D721Med (cell line): ENCODE data around the gene BUD31.
"Not testable (repeated sequence)": the region's sequence is repeated elsewhere in the genome, so short reads cannot be mapped to it uniquely, and the experiment has no call there.

Experiments used
- DNase-seq: peaks from one replicate; pipeline ENCODE4 v3.0.0; 2011; ENCODE audit warnings: low spot score; ENCODE audit not compliant: insufficient read length
- FAIRE-seq: peaks from 2 replicates; lab custom pipeline; 2011; peaks lifted over from hg19 to GRCh38; lab: Jason Lieb, UNC
- TF ChIP-seq, protein P1 (sequence below): IDR thresholded peaks from 2 replicates; pipeline ENCODE4 v1.5.1; 2012; ENCODE audit warnings: mild to moderate bottlenecking, control low read depth; ENCODE audit not compliant: insufficient read depth; ENCODE audit errors: missing control alignments

The BUD31 gene

DNA sequence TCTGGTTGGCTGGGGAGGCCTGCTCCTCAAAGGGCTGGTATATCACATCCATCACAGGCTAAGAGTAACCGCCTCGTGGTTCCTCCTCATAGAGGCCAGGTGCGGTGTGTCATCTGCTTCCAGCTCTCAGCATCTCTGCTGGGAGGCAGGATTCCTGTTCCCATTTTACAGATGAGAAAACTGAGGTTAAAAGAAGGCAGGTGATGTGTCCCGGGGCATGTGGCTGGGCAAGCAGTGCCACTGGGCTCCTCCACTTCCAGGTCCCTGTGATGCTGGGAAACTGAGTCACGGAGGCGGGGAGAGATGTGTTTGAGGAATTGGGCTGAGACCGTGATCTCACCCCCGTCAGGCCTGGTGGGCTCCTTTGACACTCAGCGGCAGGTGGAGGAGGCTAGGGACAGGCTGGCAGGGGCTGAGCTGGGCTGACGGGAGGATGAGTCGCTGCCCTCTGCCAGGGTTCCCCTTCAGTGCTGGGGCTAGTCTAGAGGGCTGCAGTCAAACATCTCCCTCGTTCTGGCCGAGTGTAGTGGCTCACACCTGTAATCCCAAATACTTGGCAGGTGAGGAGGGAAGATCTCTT lies 24.9 kb upstream of the BUD31 start:
- TF ChIP-seq, protein P1, sequence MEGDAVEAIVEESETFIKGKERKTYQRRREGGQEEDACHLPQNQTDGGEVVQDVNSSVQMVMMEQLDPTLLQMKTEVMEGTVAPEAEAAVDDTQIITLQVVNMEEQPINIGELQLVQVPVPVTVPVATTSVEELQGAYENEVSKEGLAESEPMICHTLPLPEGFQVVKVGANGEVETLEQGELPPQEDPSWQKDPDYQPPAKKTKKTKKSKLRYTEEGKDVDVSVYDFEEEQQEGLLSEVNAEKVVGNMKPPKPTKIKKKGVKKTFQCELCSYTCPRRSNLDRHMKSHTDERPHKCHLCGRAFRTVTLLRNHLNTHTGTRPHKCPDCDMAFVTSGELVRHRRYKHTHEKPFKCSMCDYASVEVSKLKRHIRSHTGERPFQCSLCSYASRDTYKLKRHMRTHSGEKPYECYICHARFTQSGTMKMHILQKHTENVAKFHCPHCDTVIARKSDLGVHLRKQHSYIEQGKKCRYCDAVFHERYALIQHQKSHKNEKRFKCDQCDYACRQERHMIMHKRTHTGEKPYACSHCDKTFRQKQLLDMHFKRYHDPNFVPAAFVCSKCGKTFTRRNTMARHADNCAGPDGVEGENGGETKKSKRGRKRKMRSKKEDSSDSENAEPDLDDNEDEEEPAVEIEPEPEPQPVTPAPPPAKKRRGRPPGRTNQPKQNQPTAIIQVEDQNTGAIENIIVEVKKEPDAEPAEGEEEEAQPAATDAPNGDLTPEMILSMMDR: no peak
- FAIRE-seq (no peak), DNase-seq (no peak)

DNA sequence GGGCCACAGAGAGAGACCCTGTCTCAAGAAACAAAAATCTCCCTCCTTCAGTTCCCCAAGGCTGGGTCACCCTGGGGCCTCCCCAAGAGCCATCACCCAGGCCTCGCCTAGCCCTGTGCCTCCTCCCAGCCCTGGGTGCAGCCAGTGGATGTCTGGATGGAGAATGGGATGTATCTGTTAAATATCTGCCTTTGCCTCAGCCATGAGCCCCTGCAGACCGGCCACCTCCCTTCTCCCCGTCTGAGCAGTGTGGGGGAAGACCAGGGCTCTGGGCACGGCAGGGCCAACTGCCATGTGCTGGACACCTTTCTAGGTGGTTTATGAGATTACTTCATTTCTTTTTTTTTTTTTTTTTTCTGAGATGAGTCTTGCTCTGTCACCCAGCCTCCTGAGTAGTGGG lies 24.2 kb upstream of the BUD31 start:
- FAIRE-seq (no peak), DNase-seq (no peak)
- TF ChIP-seq, protein P1: no peak

DNA sequence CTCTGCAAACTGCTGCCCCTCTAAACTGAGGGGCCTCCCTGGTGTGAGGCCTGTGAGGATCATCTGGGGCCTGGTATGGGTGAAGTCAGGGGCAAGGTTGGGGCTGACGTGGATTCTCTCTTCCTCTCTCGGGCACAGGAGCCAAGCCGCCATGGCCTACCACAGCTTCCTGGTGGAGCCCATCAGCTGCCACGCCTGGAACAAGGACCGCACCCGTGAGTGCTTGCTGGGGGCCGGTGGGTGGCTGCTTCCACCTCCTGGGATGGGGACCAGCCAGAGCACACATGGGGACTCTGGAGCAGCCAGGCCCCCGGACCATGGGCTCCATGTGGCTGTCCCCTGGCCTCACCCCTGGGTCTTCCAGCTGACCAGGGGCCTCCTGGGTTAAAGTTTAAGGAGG lies 23.2 kb upstream of the BUD31 start:
- DNase-seq: no peak
- TF ChIP-seq, protein P1: no peak
- no peak for FAIRE-seq

DNA sequence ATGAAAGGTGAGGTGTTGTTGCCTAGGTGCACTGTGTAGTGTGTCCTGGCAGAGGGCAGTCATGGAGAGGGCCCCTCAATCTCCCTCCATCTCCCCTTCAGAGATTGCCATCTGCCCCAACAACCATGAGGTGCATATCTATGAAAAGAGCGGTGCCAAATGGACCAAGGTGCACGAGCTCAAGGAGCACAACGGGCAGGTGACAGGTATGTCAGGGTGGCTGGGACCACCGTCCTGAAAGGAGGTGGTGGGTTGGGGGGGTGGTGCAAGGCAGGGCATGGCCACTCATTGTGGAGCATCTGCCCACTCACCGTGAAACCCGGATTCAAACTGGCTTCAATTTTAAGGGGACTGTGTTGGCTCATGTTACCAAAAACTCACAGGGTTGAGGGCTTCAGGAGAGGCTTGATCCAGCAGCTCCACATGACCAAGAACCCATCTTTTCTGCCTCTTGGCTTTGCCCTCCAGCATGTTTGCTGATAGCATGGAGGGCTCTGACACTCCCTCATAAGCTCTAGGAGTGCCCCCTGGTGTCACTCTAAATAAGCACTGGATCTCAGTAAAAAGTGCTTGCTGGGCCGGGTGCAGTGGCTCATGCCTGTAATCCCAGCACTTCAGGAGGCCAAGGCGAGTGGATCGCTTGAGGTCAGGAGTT lies 22.1 kb upstream of the BUD31 start:
- FAIRE-seq (no peak), DNase-seq (no peak)
- TF ChIP-seq, protein P1: peak; percentile 26

DNA sequence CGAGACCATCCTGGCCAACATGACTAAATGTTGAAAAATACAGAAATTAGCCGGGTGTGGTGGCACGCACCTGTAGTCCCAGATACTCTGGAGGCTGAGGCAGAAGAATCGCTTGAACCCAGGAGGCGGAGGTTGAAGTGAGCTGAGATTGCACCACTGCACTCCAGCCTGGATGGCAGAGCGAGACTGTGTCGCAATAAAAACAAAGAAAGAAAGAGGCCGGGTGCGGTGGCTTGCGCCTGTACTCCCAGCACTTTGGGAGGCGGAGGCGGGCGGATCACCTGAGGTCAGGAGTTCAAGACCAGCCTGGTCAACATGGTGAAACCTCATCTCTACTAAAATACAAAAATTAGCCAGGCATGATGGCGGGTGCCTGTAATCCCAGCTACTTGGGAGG lies 21.5 kb upstream of the BUD31 start:
- not testable (repeated sequence) for DNase-seq, FAIRE-seq

DNA sequence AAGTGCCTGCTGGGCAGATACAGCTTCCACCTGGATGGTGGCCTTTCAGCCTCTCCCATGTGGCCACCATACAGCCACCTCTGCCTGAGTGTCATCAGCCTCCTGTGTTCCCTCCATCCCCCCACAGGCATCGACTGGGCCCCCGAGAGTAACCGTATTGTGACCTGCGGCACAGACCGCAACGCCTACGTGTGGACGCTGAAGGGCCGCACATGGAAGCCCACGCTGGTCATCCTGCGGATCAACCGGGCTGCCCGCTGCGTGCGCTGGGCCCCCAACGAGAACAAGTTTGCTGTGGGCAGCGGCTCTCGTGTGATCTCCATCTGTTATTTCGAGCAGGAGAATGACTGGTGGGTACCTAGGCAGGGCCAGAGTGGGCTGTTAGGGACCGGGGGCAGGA lies 20.9 kb upstream of the BUD31 start:
- TF ChIP-seq, protein P1: no peak
- no peak for FAIRE-seq
- DNase-seq: no peak

DNA sequence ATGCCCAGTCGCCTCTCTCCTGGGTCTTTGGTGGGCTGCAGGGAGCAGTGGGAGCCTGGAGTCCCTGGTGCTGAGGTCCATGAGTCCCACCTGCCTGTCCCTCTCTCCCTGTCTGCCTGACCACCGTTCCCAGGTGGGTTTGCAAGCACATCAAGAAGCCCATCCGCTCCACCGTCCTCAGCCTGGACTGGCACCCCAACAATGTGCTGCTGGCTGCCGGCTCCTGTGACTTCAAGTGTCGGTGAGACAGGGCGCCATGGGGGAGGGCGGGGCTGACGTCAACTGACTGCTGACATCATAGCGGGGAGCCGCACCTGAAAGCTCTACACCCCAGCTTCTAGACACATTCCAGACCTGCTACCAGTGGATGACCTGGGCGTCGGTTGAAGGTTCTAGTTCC lies 19.0 kb upstream of the BUD31 start:
- TF ChIP-seq, protein P1: no peak
- FAIRE-seq: no peak
- DNase-seq: no peak
